GM23338 (cell line): ENCODE results near the gene ECE2. TPM values are rescaled to one million over a fixed set of nuclear protein-coding genes. Genes with fewer than 3 reads are reported as not detected.

Source experiments
- ATAC-seq: fragments of 200-7000 bp; cut with Tn5 transposase; 3 replicates; pipeline ENCODE4 v1.9.1; 2020
- DNase-seq: peaks from one replicate; pipeline ENCODE4 v3.0.0-alpha.2; 2015; ENCODE audit warnings: low spot score
- H2AFZ ChIP-seq: fragments of 200-600 bp; sonication (generic); 2 replicates; pipeline ENCODE4 v1.8.0; 2016; ENCODE audit warnings: antibody characterized with exemption, mild to moderate bottlenecking, moderate library complexity
- H3F3A ChIP-seq: fragments of 200-600 bp; sonication (generic); replicated peaks from 2 replicates; pipeline ENCODE4 v1.8.0; 2017; ENCODE audit warnings: antibody characterized with exemption, mixed run types, low read depth
- H3K27ac ChIP-seq: fragments of 200-600 bp; sonication (generic); 2 replicates; pipeline ENCODE4 v1.6.1; 2016; ENCODE audit warnings: low read depth
- H3K27me3 ChIP-seq: fragments of 200-600 bp; sonication (generic); 2 replicates; pipeline ENCODE4 v1.8.0; 2016; ENCODE audit warnings: mild to moderate bottlenecking, mixed run types, moderate library complexity; ENCODE audit not compliant: insufficient read depth
- H3K36me3 ChIP-seq: fragments of 200-600 bp; sonication (generic); 2 replicates; pipeline ENCODE4 v1.8.0; 2016; ENCODE audit warnings: mild to moderate bottlenecking; ENCODE audit not compliant: insufficient read depth
- H3K4me1 ChIP-seq: fragments of 200-600 bp; sonication (generic); 2 replicates; pipeline ENCODE4 v1.8.0; 2016; ENCODE audit warnings: mild to moderate bottlenecking, moderate library complexity; ENCODE audit not compliant: insufficient read depth
- H3K4me2 ChIP-seq: fragments of 200-600 bp; sonication (generic); 2 replicates; pipeline ENCODE4 v1.7.1; 2017; ENCODE audit warnings: mixed run types
- H3K4me3 ChIP-seq: fragments of 200-600 bp; sonication (generic); 2 replicates; pipeline ENCODE4 v1.6.1; 2016; ENCODE audit warnings: mixed run types
- H3K79me2 ChIP-seq: fragments of 200-600 bp; sonication (generic); replicated peaks from 2 replicates; pipeline ENCODE4 v1.8.0; 2017; ENCODE audit warnings: mild to moderate bottlenecking; ENCODE audit not compliant: insufficient read depth
- H3K9me2 ChIP-seq: fragments of 200-600 bp; sonication (generic); 2 replicates; pipeline ENCODE4 v1.8.0; 2017; ENCODE audit not compliant: insufficient read depth
- H4K20me1 ChIP-seq: fragments of 200-600 bp; sonication (generic); replicated peaks from 2 replicates; pipeline ENCODE4 v1.8.0; 2017; ENCODE audit warnings: mild to moderate bottlenecking; ENCODE audit not compliant: insufficient read depth
- H3K27ac Mint-ChIP-seq: 2 replicates; pipeline ENCODE4 v1.8.0; 2020; ENCODE audit warnings: inconsistent platforms, mild to moderate bottlenecking, moderate library complexity, mixed read lengths
- H3K27me3 Mint-ChIP-seq: 3 replicates; pipeline ENCODE4 v1.8.0; 2022; ENCODE audit warnings: low read depth, mild to moderate bottlenecking, moderate library complexity, mixed read lengths, inconsistent platforms; ENCODE audit not compliant: insufficient read depth, poor library complexity
- H3K36me3 Mint-ChIP-seq: 3 replicates; pipeline ENCODE4 v1.8.0; 2021; ENCODE audit warnings: low read depth, mild to moderate bottlenecking, inconsistent platforms, moderate library complexity, mixed read lengths
- H3K4me1 Mint-ChIP-seq: 3 replicates; pipeline ENCODE4 v1.8.0; 2020; ENCODE audit warnings: mild to moderate bottlenecking, inconsistent platforms, mixed read lengths
- H3K4me3 Mint-ChIP-seq: 3 replicates; pipeline ENCODE4 v1.8.0; 2021; ENCODE audit warnings: moderate library complexity, mild to moderate bottlenecking, inconsistent platforms, mixed read lengths
- H3K9me3 Mint-ChIP-seq: 3 replicates; pipeline ENCODE4 v1.8.0; 2020; ENCODE audit warnings: moderate library complexity, mild to moderate bottlenecking, inconsistent platforms, mixed read lengths
- CREB1 ChIP-seq: fragments of 250-450 bp; sonication (Bioruptor Pico); IDR thresholded peaks from 2 replicates; pipeline ENCODE4 v1.5.0; 2020; ENCODE audit warnings: low read depth, mild to moderate bottlenecking, moderate library complexity
- EZH2 ChIP-seq: fragments of 200-600 bp; sonication (generic); IDR thresholded peaks from one replicate; pipeline ENCODE4 v1.8.0; 2017; ENCODE audit warnings: antibody characterized with exemption, mild to moderate bottlenecking, low read depth; ENCODE audit not compliant: unreplicated experiment
- EZH2phosphoT487 ChIP-seq: fragments of 200-600 bp; sonication (generic); IDR thresholded peaks from one replicate; pipeline ENCODE4 v1.8.1; 2018; ENCODE audit warnings: antibody characterized with exemption; ENCODE audit not compliant: unreplicated experiment
- JUNB ChIP-seq: IDR thresholded peaks from one replicate; pipeline ENCODE4 v1.6.1; 2016; ENCODE audit warnings: antibody characterized with exemption; ENCODE audit not compliant: unreplicated experiment
- NANOG ChIP-seq: IDR thresholded peaks from 2 replicates; pipeline ENCODE4 v1.6.1; 2016; ENCODE audit warnings: antibody characterized with exemption, borderline replicate concordance
- STAT1 ChIP-seq: IDR thresholded peaks from one replicate; pipeline ENCODE4 v1.6.1; 2016; ENCODE audit warnings: antibody characterized with exemption; ENCODE audit not compliant: unreplicated experiment
- ZNF114 ChIP-seq: fragments of 250-450 bp; sonication (Bioruptor Pico); IDR thresholded peaks from 2 replicates; pipeline ENCODE4 v1.5.0; 2020; ENCODE audit warnings: mild to moderate bottlenecking, moderate library complexity
- ZNF331 ChIP-seq: fragments of 250-450 bp; sonication (Bioruptor Pico); IDR thresholded peaks from 2 replicates; pipeline ENCODE4 v1.5.0; 2020; ENCODE audit warnings: low read depth, mild to moderate bottlenecking, moderate library complexity
- polyA plus RNA-seq: library from polyadenylated mRNA; unstranded; fragments of >200 nt; fragmentation: Nextera tagmentation; extraction: Ambion mirVana; gene quantifications from 2 replicates; pipeline ENCODE4 v1.2.1, GENCODE V29; 2016
- total RNA-seq: library from RNA; depleted of rRNA; stranded (reverse); fragments of >200 nt; shearing (Covaris generic); gene quantifications from 2 replicates; pipeline ENCODE4 v1.2.3, GENCODE V29; 2014
- TF ChIP-seq, protein P1 (sequence below): fragments of 250-450 bp; sonication (Bioruptor Pico); IDR thresholded peaks from 2 replicates; pipeline ENCODE4 v1.5.0; 2020; ENCODE audit warnings: mild to moderate bottlenecking, moderate library complexity
- TF ChIP-seq, protein P2 (sequence below): IDR thresholded peaks from one replicate; pipeline ENCODE4 v1.6.1; 2018; ENCODE audit warnings: antibody characterized with exemption; ENCODE audit not compliant: unreplicated experiment

The ECE2 gene
- total and polyA plus RNA-seq, 2 experiments from 2014 or later: 0.24 to 0.48 TPM

DNA sequence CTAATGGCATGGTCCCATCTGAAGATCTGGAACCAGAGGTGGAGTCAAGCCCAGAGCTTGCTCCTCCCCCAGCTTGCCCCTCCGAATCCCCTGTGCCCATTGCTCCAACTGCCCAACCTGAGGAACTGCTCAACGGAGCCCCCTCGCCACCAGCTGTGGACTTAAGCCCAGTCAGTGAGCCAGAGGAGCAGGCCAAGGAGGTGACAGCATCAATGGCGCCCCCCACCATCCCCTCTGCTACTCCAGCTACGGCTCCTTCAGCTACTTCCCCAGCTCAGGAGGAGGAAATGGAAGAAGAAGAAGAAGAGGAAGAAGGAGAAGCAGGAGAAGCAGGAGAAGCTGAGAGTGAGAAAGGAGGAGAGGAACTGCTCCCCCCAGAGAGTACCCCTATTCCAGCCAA, 45.8 kb downstream of the ECE2 start:
- TF ChIP-seq NANOG (no peak), ZNF114 (CRISPR knock-in tag) (no peak), JUNB (no peak), EZH2phosphoT487 (no peak), CREB1 (no peak), ZNF331 (CRISPR knock-in tag) (no peak), EZH2 (no peak), STAT1 (no peak)
- TF ChIP-seq, protein P1, sequence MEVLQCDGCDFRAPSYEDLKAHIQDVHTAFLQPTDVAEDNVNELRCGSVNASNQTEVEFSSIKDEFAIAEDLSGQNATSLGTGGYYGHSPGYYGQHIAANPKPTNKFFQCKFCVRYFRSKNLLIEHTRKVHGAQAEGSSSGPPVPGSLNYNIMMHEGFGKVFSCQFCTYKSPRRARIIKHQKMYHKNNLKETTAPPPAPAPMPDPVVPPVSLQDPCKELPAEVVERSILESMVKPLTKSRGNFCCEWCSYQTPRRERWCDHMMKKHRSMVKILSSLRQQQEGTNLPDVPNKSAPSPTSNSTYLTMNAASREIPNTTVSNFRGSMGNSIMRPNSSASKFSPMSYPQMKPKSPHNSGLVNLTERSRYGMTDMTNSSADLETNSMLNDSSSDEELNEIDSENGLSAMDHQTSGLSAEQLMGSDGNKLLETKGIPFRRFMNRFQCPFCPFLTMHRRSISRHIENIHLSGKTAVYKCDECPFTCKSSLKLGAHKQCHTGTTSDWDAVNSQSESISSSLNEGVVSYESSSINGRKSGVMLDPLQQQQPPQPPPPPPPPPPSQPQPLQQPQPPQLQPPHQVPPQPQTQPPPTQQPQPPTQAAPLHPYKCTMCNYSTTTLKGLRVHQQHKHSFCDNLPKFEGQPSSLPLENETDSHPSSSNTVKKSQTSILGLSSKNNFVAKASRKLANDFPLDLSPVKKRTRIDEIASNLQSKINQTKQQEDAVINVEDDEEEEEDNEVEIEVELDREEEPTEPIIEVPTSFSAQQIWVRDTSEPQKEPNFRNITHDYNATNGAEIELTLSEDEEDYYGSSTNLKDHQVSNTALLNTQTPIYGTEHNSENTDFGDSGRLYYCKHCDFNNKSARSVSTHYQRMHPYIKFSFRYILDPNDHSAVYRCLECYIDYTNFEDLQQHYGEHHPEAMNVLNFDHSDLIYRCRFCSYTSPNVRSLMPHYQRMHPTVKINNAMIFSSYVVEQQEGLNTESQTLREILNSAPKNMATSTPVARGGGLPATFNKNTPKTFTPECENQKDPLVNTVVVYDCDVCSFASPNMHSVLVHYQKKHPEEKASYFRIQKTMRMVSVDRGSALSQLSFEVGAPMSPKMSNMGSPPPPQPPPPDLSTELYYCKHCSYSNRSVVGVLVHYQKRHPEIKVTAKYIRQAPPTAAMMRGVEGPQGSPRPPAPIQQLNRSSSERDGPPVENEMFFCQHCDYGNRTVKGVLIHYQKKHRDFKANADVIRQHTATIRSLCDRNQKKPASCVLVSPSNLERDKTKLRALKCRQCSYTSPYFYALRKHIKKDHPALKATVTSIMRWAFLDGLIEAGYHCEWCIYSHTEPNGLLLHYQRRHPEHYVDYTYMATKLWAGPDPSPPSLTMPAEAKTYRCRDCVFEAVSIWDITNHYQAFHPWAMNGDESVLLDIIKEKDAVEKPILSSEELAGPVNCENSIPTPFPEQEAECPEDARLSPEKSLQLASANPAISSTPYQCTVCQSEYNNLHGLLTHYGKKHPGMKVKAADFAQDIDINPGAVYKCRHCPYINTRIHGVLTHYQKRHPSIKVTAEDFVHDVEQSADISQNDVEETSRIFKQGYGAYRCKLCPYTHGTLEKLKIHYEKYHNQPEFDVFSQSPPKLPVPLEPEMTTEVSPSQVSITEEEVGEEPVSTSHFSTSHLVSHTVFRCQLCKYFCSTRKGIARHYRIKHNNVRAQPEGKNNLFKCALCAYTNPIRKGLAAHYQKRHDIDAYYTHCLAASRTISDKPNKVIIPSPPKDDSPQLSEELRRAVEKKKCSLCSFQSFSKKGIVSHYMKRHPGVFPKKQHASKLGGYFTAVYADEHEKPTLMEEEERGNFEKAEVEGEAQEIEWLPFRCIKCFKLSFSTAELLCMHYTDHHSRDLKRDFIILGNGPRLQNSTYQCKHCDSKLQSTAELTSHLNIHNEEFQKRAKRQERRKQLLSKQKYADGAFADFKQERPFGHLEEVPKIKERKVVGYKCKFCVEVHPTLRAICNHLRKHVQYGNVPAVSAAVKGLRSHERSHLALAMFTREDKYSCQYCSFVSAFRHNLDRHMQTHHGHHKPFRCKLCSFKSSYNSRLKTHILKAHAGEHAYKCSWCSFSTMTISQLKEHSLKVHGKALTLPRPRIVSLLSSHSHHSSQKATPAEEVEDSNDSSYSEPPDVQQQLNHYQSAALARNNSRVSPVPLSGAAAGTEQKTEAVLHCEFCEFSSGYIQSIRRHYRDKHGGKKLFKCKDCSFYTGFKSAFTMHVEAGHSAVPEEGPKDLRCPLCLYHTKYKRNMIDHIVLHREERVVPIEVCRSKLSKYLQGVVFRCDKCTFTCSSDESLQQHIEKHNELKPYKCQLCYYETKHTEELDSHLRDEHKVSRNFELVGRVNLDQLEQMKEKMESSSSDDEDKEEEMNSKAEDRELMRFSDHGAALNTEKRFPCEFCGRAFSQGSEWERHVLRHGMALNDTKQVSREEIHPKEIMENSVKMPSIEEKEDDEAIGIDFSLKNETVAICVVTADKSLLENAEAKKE (CRISPR knock-in tag): no peak
- TF ChIP-seq, protein P2, sequence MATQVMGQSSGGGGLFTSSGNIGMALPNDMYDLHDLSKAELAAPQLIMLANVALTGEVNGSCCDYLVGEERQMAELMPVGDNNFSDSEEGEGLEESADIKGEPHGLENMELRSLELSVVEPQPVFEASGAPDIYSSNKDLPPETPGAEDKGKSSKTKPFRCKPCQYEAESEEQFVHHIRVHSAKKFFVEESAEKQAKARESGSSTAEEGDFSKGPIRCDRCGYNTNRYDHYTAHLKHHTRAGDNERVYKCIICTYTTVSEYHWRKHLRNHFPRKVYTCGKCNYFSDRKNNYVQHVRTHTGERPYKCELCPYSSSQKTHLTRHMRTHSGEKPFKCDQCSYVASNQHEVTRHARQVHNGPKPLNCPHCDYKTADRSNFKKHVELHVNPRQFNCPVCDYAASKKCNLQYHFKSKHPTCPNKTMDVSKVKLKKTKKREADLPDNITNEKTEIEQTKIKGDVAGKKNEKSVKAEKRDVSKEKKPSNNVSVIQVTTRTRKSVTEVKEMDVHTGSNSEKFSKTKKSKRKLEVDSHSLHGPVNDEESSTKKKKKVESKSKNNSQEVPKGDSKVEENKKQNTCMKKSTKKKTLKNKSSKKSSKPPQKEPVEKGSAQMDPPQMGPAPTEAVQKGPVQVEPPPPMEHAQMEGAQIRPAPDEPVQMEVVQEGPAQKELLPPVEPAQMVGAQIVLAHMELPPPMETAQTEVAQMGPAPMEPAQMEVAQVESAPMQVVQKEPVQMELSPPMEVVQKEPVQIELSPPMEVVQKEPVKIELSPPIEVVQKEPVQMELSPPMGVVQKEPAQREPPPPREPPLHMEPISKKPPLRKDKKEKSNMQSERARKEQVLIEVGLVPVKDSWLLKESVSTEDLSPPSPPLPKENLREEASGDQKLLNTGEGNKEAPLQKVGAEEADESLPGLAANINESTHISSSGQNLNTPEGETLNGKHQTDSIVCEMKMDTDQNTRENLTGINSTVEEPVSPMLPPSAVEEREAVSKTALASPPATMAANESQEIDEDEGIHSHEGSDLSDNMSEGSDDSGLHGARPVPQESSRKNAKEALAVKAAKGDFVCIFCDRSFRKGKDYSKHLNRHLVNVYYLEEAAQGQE: no peak
- H3K9me3 Mint-ChIP-seq: no peaks in the 10 kb centered on the region
- no peak overlapping the region for H2AFZ ChIP-seq
- ATAC-seq (no peak), DNase-seq (no peak)
- peaks cover 96% of the 10 kb centered on the region for H3K36me3 Mint-ChIP-seq
- H3K4me1 Mint-ChIP-seq: peaks cover 23% of the 10 kb centered on the region
- peaks cover 79% of the 10 kb centered on the region for H3K79me2 ChIP-seq
- H3K27me3 Mint-ChIP-seq: peaks cover 33% of the 10 kb centered on the region
- no peak overlapping the region for H3K4me2 ChIP-seq
- no peaks in the 10 kb centered on the region for H3K27me3 ChIP-seq
- peaks cover 83% of the 10 kb centered on the region for H3K36me3 ChIP-seq
- H3K4me3 Mint-ChIP-seq: no peak overlapping the region
- no peak overlapping the region for H3K4me3 ChIP-seq
- peaks cover 8% of the 10 kb centered on the region; the same call in 1 of the 2 replicates for H3F3A ChIP-seq
- H3K9me2 ChIP-seq: no peaks in the 10 kb centered on the region
- H3K27ac ChIP-seq: no peak overlapping the region
- peak overlapping the region; percentile 48; the same call in 1 of the 2 replicates for H3K27ac Mint-ChIP-seq
- peaks cover 3% of the 10 kb centered on the region; the same call in 1 of the 2 replicates for H3K4me1 ChIP-seq
- peaks cover 78% of the 10 kb centered on the region for H4K20me1 ChIP-seq
